ENCODE results near the gene RPS4Y2.

The RPS4Y2 gene
- total RNA-seq, result 0 to 0.10 (median 0) reads per million in 9 experiments

DNA sequence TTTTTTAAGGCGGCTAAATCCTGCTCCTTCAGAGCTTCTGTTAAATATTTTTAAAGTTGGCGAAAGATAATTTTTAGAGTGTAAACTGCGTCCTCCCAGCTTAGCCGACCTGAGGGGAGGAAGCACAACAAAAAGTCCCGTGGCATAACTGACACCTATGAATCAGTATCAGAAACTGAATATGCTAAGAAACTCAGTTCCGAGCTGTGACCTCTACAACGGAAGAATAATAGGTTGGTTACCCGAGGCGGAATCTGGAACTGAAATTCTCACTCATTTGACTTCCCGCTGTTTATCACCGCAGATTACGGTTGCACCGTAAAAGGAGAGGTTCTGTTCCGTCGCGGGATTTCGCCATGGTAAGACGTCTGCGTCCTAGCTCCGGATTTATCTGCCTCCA, at the start of gene RPS4Y2:
RPS4Y2 (plus strand) TSS at position 301 of the 400 bp plus-strand sequence; CDS start at position 357, 56 bp downstream.
- Mint-ChIP-seq H3K27ac (no peak within 1 kb of the TSS), H3K4me3 (no peak within 1 kb of the TSS), H3K27me3 (no peaks in the 10 kb centered on the region), H3K9me3 (peaks cover 0 to 2% of the 10 kb centered on the region in 2 donors), H3K4me1 (ENCODE audit: low read depth in 2 of 2) (no peaks in the 10 kb centered on the region), H3K36me3 (ENCODE audit: insufficient read depth) (no peaks in the 10 kb centered on the region)
- DNase-seq (no peak), ATAC-seq (replicated peaks) (no peak)

DNA sequence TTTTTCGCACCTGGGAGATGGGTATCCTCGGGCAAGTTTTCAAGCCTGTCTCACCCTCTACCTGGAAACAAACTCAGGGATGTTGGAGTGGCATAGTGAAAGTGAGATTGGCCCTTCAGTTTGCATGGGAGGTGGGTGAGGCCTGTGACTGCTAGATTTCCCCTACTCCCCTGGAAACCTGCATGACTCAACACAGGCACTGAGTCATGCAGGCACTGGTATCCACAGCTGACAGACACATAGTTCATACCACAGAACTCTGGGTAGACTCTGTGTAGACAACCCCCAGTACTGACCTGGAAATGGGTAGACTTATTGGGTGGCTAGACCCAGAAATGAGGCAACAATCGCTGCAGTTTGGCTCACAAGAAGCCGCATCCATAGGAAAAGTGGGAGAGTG, 41.5 kb upstream of the RPS4Y2 start:
- H3K27ac Mint-ChIP-seq, result no peak overlapping the region
- peaks cover 0 to 9% of the 10 kb centered on the region in 2 donors for H3K27me3 Mint-ChIP-seq
- peaks cover 4% of the 10 kb centered on the region for H3K36me3 Mint-ChIP-seq (ENCODE audit: insufficient read depth)
- no peaks in the 10 kb centered on the region for H3K4me1 Mint-ChIP-seq (ENCODE audit: low read depth in 2 of 2)
- H3K4me3 Mint-ChIP-seq, result no peak overlapping the region
- ATAC-seq (replicated peaks) (no peak), DNase-seq (no peak)
- H3K9me3 Mint-ChIP-seq, result no peaks in the 10 kb centered on the region

GRCh38 chrY:20726184-20726907, 29.6 kb upstream of the RPS4Y2 start:
- H3K27ac Mint-ChIP-seq, result no peak overlapping the region
- H3K27me3 Mint-ChIP-seq, result no peaks in the 10 kb centered on the region
- no peaks in the 10 kb centered on the region for H3K4me1 Mint-ChIP-seq (ENCODE audit: low read depth in 2 of 2)
- H3K36me3 Mint-ChIP-seq (ENCODE audit: insufficient read depth), result no peaks in the 10 kb centered on the region
- peaks cover 0 to 4% of the 10 kb centered on the region in 2 donors for H3K9me3 Mint-ChIP-seq
- no peak overlapping the region for H3K4me3 Mint-ChIP-seq
- DNase-seq, result no peak
- no peak for ATAC-seq (replicated peaks)

DNA sequence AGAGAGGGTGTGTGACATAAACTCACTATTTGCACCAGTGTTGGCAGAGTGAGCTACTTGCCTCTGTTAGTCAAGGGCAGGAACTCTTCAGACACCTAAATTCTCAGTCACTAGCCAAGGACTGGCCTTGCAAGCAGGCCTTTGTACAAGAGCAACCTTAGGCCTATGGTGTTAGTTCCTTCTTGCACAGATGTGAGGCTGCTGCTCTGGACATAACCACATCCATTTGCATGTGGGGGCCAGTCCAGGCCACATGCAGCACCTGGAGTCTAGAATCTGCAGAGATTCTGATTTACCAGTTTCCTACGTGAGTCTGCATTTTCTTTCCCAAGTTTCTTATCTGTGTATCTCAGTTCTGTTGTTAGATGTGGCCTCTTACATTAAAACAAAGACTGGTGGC, 20.7 kb upstream of the RPS4Y2 start:
- Mint-ChIP-seq H3K36me3 (ENCODE audit: insufficient read depth) (peaks cover 3% of the 10 kb centered on the region), H3K27ac (no peak overlapping the region), H3K4me1 (ENCODE audit: low read depth in 2 of 2) (peaks cover 0 to 2% of the 10 kb centered on the region in 2 donors), H3K9me3 (no peaks in the 10 kb centered on the region), H3K27me3 (no peaks in the 10 kb centered on the region), H3K4me3 (no peak overlapping the region)
- ATAC-seq (replicated peaks), result no peak
- no peak for DNase-seq

GRCh38 chrY:20739806-20740205, 16.1 kb upstream of the RPS4Y2 start:
- ATAC-seq (replicated peaks), result no peak
- Mint-ChIP-seq H3K27me3 (no peaks in the 10 kb centered on the region), H3K4me1 (ENCODE audit: low read depth in 2 of 2) (peaks cover 0 to 2% of the 10 kb centered on the region in 2 donors), H3K36me3 (ENCODE audit: insufficient read depth) (peaks cover 3% of the 10 kb centered on the region), H3K4me3 (no peak overlapping the region), H3K27ac (no peak overlapping the region), H3K9me3 (no peaks in the 10 kb centered on the region)
- no peak for DNase-seq

DNA sequence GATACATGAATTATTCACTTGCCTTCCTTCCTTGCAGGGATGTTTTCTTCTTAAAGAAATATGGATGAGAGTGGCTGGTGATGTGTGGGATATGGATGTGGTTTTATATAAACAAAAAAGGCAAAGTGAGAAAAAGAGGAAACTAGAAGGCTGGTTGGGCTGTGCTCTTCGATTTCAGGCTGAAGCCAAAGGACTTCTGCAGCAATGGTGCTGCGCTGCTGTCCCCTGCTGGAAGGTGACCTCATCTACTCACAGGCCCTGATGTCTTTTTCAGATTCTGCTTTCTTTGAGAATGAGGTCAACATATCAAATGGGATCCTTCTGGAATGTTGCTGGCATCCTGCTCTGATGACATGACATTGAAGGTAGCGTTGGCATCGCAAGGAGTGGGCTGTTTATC, 15.3 kb upstream of the RPS4Y2 start:
- ATAC-seq (replicated peaks) (no peak), DNase-seq (no peak)
- Mint-ChIP-seq H3K27me3 (no peaks in the 10 kb centered on the region), H3K27ac (no peak overlapping the region), H3K36me3 (ENCODE audit: insufficient read depth) (peaks cover 3% of the 10 kb centered on the region), H3K4me1 (ENCODE audit: low read depth in 2 of 2) (peaks cover 3 to 6% of the 10 kb centered on the region in 2 donors), H3K9me3 (no peaks in the 10 kb centered on the region), H3K4me3 (no peak overlapping the region)

DNA sequence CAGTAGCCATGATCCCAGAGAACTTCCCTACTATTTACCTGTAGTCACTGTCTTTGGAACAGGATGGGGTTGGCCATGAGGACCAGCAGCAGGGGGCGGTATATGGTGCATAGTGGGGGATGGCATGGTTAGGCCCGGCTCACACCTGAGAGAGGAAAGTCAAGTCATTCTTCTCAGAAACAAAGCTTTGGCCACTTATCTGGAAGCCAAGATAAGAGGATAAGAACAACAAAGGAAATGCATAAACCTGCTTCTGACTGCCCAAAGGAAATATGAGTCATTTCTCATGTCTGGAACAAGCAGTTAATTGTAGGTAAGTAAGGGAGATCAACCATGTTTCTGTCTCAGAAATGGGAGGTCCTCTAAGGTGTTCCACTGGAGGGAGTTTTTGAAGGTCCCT, 10.8 kb upstream of the RPS4Y2 start:
- Mint-ChIP-seq H3K27ac (no peak overlapping the region), H3K4me3 (no peak overlapping the region), H3K36me3 (ENCODE audit: insufficient read depth) (peaks cover 4% of the 10 kb centered on the region), H3K4me1 (ENCODE audit: low read depth in 2 of 2) (peaks cover 4 to 23% of the 10 kb centered on the region in 2 donors), H3K9me3 (no peaks in the 10 kb centered on the region), H3K27me3 (no peaks in the 10 kb centered on the region)
- DNase-seq (no peak), ATAC-seq (replicated peaks) (no peak)

GRCh38 chrY:20746919-20747318, 9.0 kb upstream of the RPS4Y2 start:
- Mint-ChIP-seq H3K27me3 (no peaks in the 10 kb centered on the region), H3K27ac (peak overlapping the region in 1 of 2 donors; percentile 68), H3K36me3 (ENCODE audit: insufficient read depth) (peaks cover 4% of the 10 kb centered on the region), H3K4me3 (no peak overlapping the region), H3K9me3 (no peaks in the 10 kb centered on the region), H3K4me1 (ENCODE audit: low read depth in 2 of 2) (peaks cover 4 to 23% of the 10 kb centered on the region in 2 donors)
- DNase-seq (no peak), ATAC-seq (replicated peaks) (no peak)

DNA sequence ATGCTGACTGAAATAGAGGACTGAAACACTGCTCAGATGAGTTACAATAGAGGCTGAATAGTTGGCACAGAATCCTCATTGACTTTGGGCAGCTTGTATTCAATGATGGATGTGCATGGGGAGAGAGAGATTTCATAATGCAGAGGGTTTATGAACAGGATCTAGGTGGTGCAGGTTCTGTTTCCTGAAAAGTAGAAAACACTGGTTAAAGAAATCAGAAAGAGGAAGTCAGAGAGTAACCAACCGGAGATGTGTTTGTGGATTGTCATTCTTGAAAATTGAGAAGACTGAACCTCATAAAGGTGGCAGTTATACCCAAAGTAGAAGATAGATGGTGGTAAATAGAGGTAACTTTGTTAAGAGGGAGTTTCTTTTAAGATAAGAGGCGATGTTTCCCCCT, 8.0 kb downstream of the RPS4Y2 start:
- Mint-ChIP-seq H3K9me3 (peaks cover 0 to 2% of the 10 kb centered on the region in 2 donors), H3K27me3 (no peaks in the 10 kb centered on the region), H3K4me1 (ENCODE audit: low read depth in 2 of 2) (peaks cover 12 to 13% of the 10 kb centered on the region in 2 donors), H3K36me3 (ENCODE audit: insufficient read depth) (no peaks in the 10 kb centered on the region), H3K4me3 (peak overlapping the region in 1 of 2 donors; percentile 4), H3K27ac (no peak overlapping the region)
- no peak for DNase-seq
- no peak for ATAC-seq (replicated peaks)

- Mint-ChIP-seq H3K9me3 (no peaks in the 10 kb centered on the region), H3K27ac (no peak overlapping the region), H3K36me3 (ENCODE audit: insufficient read depth) (no peaks in the 10 kb centered on the region), H3K4me3 (no peak overlapping the region), H3K27me3 (no peaks in the 10 kb centered on the region), H3K4me1 (ENCODE audit: low read depth in 2 of 2) (peaks cover 12 to 13% of the 10 kb centered on the region in 2 donors)
- DNase-seq (no peak), ATAC-seq (replicated peaks) (no peak)
Measured at GRCh38 chrY:20765117-20765516, 9.2 kb downstream of the RPS4Y2 start.

- no peaks in the 10 kb centered on the region for H3K4me1 Mint-ChIP-seq (ENCODE audit: low read depth in 2 of 2)
- H3K27me3 Mint-ChIP-seq, result peaks cover 0 to 5% of the 10 kb centered on the region in 2 donors
- H3K4me3 Mint-ChIP-seq, result no peak overlapping the region
- ATAC-seq (replicated peaks) (no peak), DNase-seq (no peak)
- no peak overlapping the region for H3K27ac Mint-ChIP-seq
- H3K9me3 Mint-ChIP-seq, result no peaks in the 10 kb centered on the region
- H3K36me3 Mint-ChIP-seq (ENCODE audit: insufficient read depth), result no peaks in the 10 kb centered on the region
Measured at GRCh38 chrY:20770755-20771154, 14.8 kb downstream of the RPS4Y2 start.

- ATAC-seq (replicated peaks) (no peak), DNase-seq (no peak)
- Mint-ChIP-seq H3K36me3 (ENCODE audit: insufficient read depth) (no peaks in the 10 kb centered on the region), H3K4me3 (no peak overlapping the region), H3K27ac (no peak overlapping the region), H3K9me3 (no peaks in the 10 kb centered on the region), H3K27me3 (peaks cover 0 to 5% of the 10 kb centered on the region in 2 donors), H3K4me1 (ENCODE audit: low read depth in 2 of 2) (peaks cover 0 to 5% of the 10 kb centered on the region in 2 donors)
Measured at GRCh38 chrY:20776104-20776503, 20.2 kb downstream of the RPS4Y2 start.

- DNase-seq, result no peak
- H3K4me3 Mint-ChIP-seq, result no peak overlapping the region
- peaks cover 0 to 5% of the 10 kb centered on the region in 2 donors for H3K4me1 Mint-ChIP-seq (ENCODE audit: low read depth in 2 of 2)
- no peak overlapping the region for H3K27ac Mint-ChIP-seq
- H3K9me3 Mint-ChIP-seq, result no peaks in the 10 kb centered on the region
- no peaks in the 10 kb centered on the region for H3K27me3 Mint-ChIP-seq
- no peak for ATAC-seq (replicated peaks)
- no peaks in the 10 kb centered on the region for H3K36me3 Mint-ChIP-seq (ENCODE audit: insufficient read depth)
Measured at GRCh38 chrY:20780104-20780654, 24.3 kb downstream of the RPS4Y2 start.

- no peaks in the 10 kb centered on the region for H3K36me3 Mint-ChIP-seq (ENCODE audit: insufficient read depth)
- peaks cover 0 to 5% of the 10 kb centered on the region in 2 donors for H3K4me1 Mint-ChIP-seq (ENCODE audit: low read depth in 2 of 2)
- no peak for ATAC-seq (replicated peaks)
- no peak overlapping the region for H3K4me3 Mint-ChIP-seq
- H3K27me3 Mint-ChIP-seq, result no peaks in the 10 kb centered on the region
- H3K9me3 Mint-ChIP-seq, result no peaks in the 10 kb centered on the region
- no peak for DNase-seq
- no peak overlapping the region for H3K27ac Mint-ChIP-seq
Measured at GRCh38 chrY:20780776-20781175, 24.9 kb downstream of the RPS4Y2 start.
